GM23248 (cell line): ENCODE measurements around the gene NEGR1.

Experiments
- EZH2 ChIP-seq: fragments of 200-600 bp; sonication (generic); IDR thresholded peaks from 2 replicates; pipeline ENCODE4 v1.6.1; 2018; ENCODE audit warnings: antibody characterized with exemption, mild to moderate bottlenecking; ENCODE audit not compliant: insufficient read depth, poor library complexity, severe bottlenecking
- EZH2phosphoT487 ChIP-seq: fragments of 200-600 bp; sonication (generic); IDR thresholded peaks from 2 replicates; pipeline ENCODE4 v1.6.1; 2018; ENCODE audit warnings: antibody characterized with exemption, moderate library complexity, mild to moderate bottlenecking, low read depth; ENCODE audit not compliant: insufficient read depth

DNA sequence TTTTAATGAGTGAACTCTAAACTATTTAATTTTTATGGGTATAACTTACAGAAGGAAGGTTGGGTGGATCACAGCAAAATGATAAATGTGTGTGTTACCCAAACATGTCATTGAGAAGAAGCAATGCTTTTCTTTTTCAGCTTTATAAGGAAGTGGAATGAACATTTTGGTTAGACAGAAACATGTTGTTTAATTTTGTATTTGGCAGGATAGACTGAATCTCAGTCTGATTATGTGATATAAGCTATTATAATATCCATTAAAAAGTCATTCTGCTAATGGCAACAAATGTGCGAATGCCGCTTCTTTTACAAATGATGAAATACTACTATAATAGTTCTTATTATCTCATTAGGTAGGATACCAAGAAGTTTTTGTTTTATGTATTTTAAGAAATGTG is 919.6 kb downstream of the NEGR1 start:
- no peak for TF ChIP-seq EZH2
- no peak for TF ChIP-seq EZH2phosphoT487
